ENCODE results near the gene GUCA1C.

GRCh38 chr3:108891833-108892232 lies 61.8 kb downstream of the GUCA1C start:
- TF ChIP-seq POLR2A (IDR thresholded peaks at IDR 0.05; ENCODE audit: low read length) (no peak), GATA1 (IDR thresholded peaks at IDR 0.05; ENCODE audit: low read depth, low read length) (no peak)

Data from erythroblast (primary cell).